Measurements from ENCODE around the gene FOXP2.

Gene FOXP2

GRCh38 chr7:114459574-114459973, 45.0 kb downstream of the FOXP2 start:
- TF ChIP-seq GATA2 (IDR thresholded peaks at IDR 0.05; ENCODE audit: low read depth, low read length) (no peak), GATA3 (IDR thresholded peaks at IDR 0.05; ENCODE audit: low read depth, low read length) (no peak)

- TF ChIP-seq GATA3 (IDR thresholded peaks at IDR 0.05; ENCODE audit: low read depth, low read length) (no peak), GATA2 (IDR thresholded peaks at IDR 0.05; ENCODE audit: low read depth, low read length) (no peak)
Measured at GRCh38 chr7:114460021-114460420, 45.4 kb downstream of the FOXP2 start.

GRCh38 chr7:114466917-114467316, 52.3 kb downstream of the FOXP2 start:
- TF ChIP-seq GATA2 (IDR thresholded peaks at IDR 0.05; ENCODE audit: low read depth, low read length), result no peak
- TF ChIP-seq GATA3 (IDR thresholded peaks at IDR 0.05; ENCODE audit: low read depth, low read length), result no peak

GRCh38 chr7:114468844-114469243, 54.2 kb downstream of the FOXP2 start:
- TF ChIP-seq GATA3 (IDR thresholded peaks at IDR 0.05; ENCODE audit: low read depth, low read length) (no peak), GATA2 (IDR thresholded peaks at IDR 0.05; ENCODE audit: low read depth, low read length) (no peak)

GRCh38 chr7:114472896-114473512, 58.4 kb downstream of the FOXP2 start:
- no peak for TF ChIP-seq GATA2 (IDR thresholded peaks at IDR 0.05; ENCODE audit: low read depth, low read length)
- TF ChIP-seq GATA3 (IDR thresholded peaks at IDR 0.05; ENCODE audit: low read depth, low read length), result no peak

GRCh38 chr7:114478384-114478783, 63.8 kb downstream of the FOXP2 start:
- no peak for TF ChIP-seq GATA3 (IDR thresholded peaks at IDR 0.05; ENCODE audit: low read depth, low read length)
- TF ChIP-seq GATA2 (IDR thresholded peaks at IDR 0.05; ENCODE audit: low read depth, low read length), result no peak

GRCh38 chr7:114481999-114482398, 67.4 kb downstream of the FOXP2 start:
- TF ChIP-seq GATA2 (IDR thresholded peaks at IDR 0.05; ENCODE audit: low read depth, low read length), result no peak
- no peak for TF ChIP-seq GATA3 (IDR thresholded peaks at IDR 0.05; ENCODE audit: low read depth, low read length)

GRCh38 chr7:114484226-114484625, 69.6 kb downstream of the FOXP2 start:
- TF ChIP-seq GATA3 (IDR thresholded peaks at IDR 0.05; ENCODE audit: low read depth, low read length), result no peak
- TF ChIP-seq GATA2 (IDR thresholded peaks at IDR 0.05; ENCODE audit: low read depth, low read length), result no peak

GRCh38 chr7:114487174-114487573, 72.6 kb downstream of the FOXP2 start:
- TF ChIP-seq GATA3 (IDR thresholded peaks at IDR 0.05; ENCODE audit: low read depth, low read length), result no peak
- TF ChIP-seq GATA2 (IDR thresholded peaks at IDR 0.05; ENCODE audit: low read depth, low read length), result no peak

- no peak for TF ChIP-seq GATA3 (IDR thresholded peaks at IDR 0.05; ENCODE audit: low read depth, low read length)
- no peak for TF ChIP-seq GATA2 (IDR thresholded peaks at IDR 0.05; ENCODE audit: low read depth, low read length)
Measured at GRCh38 chr7:114488696-114489095, 74.1 kb downstream of the FOXP2 start.

- no peak for TF ChIP-seq GATA2 (IDR thresholded peaks at IDR 0.05; ENCODE audit: low read depth, low read length)
Measured at GRCh38 chr7:114502454-114503254, 88.0 kb downstream of the FOXP2 start.

- no peak for TF ChIP-seq GATA2 (IDR thresholded peaks at IDR 0.05; ENCODE audit: low read depth, low read length)
- TF ChIP-seq GATA3 (IDR thresholded peaks at IDR 0.05; ENCODE audit: low read depth, low read length), result no peak
Measured at GRCh38 chr7:114504586-114504985, 90.0 kb downstream of the FOXP2 start.

GRCh38 chr7:114507381-114507780, 92.8 kb downstream of the FOXP2 start:
- TF ChIP-seq GATA2 (IDR thresholded peaks at IDR 0.05; ENCODE audit: low read depth, low read length) (no peak), GATA3 (IDR thresholded peaks at IDR 0.05; ENCODE audit: low read depth, low read length) (no peak)

GRCh38 chr7:114508086-114508485, 93.5 kb downstream of the FOXP2 start:
- TF ChIP-seq GATA3 (IDR thresholded peaks at IDR 0.05; ENCODE audit: low read depth, low read length), result no peak
- TF ChIP-seq GATA2 (IDR thresholded peaks at IDR 0.05; ENCODE audit: low read depth, low read length), result no peak

GRCh38 chr7:114519240-114519639, 104.6 kb downstream of the FOXP2 start:
- TF ChIP-seq GATA3 (IDR thresholded peaks at IDR 0.05; ENCODE audit: low read depth, low read length), result no peak
- TF ChIP-seq GATA2 (IDR thresholded peaks at IDR 0.05; ENCODE audit: low read depth, low read length), result no peak

Data from SH-SY5Y (cell line).